ENCODE measurements around the gene LATS1.

DNA sequence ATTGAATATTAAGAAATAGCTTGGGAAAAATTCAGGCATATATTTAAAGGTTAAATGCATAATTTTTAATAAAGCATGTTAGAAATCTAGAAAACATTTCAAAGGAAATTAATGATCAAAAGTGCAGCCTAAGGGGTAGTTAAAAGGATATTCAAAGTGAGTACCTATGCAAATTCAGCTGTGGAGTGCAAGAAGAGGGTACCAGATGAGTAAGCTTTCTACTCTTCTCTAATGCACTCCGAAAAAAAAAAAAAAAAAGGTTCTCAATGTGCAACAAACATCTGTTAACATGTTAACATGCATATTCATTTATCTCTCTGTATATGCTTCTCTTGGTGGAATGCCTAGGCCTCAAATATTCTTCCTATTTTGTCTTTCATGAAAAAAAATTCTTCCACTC, 37.4 kb downstream of the LATS1 start:
- TF ChIP-seq EZH2 (IDR thresholded peaks at IDR 0.05; ENCODE audit: low read depth, low read length, severe bottlenecking) (no peak), RFX5 (IDR thresholded peaks at IDR 0.05; ENCODE audit: borderline replicate concordance, low read depth, low read length) (no peak), CHD2 (IDR thresholded peaks at IDR 0.05; ENCODE audit: low read length) (no peak), RXRA (IDR thresholded peaks at IDR 0.05; ENCODE audit: insufficient read depth, low read depth, low read length) (no peak), POLR2A (IDR thresholded peaks at IDR 0.05; ENCODE audit: control extremely low read depth in 1 of 2, low read depth in 2 of 2, low read length in 2 of 2) (no peak), POLR2AphosphoS5 (IDR thresholded peaks at IDR 0.05; ENCODE audit: low read depth, low read length) (no peak)
- TF ChIP-seq, protein P1, sequence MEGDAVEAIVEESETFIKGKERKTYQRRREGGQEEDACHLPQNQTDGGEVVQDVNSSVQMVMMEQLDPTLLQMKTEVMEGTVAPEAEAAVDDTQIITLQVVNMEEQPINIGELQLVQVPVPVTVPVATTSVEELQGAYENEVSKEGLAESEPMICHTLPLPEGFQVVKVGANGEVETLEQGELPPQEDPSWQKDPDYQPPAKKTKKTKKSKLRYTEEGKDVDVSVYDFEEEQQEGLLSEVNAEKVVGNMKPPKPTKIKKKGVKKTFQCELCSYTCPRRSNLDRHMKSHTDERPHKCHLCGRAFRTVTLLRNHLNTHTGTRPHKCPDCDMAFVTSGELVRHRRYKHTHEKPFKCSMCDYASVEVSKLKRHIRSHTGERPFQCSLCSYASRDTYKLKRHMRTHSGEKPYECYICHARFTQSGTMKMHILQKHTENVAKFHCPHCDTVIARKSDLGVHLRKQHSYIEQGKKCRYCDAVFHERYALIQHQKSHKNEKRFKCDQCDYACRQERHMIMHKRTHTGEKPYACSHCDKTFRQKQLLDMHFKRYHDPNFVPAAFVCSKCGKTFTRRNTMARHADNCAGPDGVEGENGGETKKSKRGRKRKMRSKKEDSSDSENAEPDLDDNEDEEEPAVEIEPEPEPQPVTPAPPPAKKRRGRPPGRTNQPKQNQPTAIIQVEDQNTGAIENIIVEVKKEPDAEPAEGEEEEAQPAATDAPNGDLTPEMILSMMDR (IDR thresholded peaks at IDR 0.05; ENCODE audit: control extremely low read depth in 1 of 3, insufficient read depth in 1 of 3, low read depth in 1 of 3, low read length in 3 of 3): no peak

All from H1 (cell line).